IMR-90 (cell line): ENCODE results near the gene TSC2. TPM values are rescaled to one million over a fixed set of nuclear protein-coding genes. Genes with fewer than 3 reads are reported as not detected.

Source experiments
- ATAC-seq: fragments of 200-7000 bp; cut with Tn5 transposase; 2 replicates; pipeline ENCODE4 v1.9.1; 2020; ENCODE audit warnings: low read depth, mild to moderate bottlenecking, moderate library complexity
- BruUV-seq: library from RNA; stranded (reverse); fragments of 400-500 nt; replicated peaks from 2 replicates; lab custom pipeline; 2021; lab: Mats Ljungman, UMichigan
- CTCF ChIA-PET: fragments of 300-600 bp; formaldehyde crosslinking; extraction: SDS; loops from one replicate; lab custom pipeline; 2021; ENCODE audit warnings: antibody characterized with exemption; lab: Yijun Ruan, JAX
- POLR2A ChIA-PET: fragments of 300-600 bp; sonication (Branson Sonifier 250); formaldehyde crosslinking; loops from one replicate; lab custom pipeline; 2022; ENCODE audit warnings: antibody characterized with exemption; ENCODE audit not compliant: unreplicated experiment; lab: Charles Lee
- DNase-seq: peaks from one replicate; pipeline ENCODE4 v3.0.0; 2013
- H2AFZ ChIP-seq: replicated peaks from 2 replicates; pipeline ENCODE3; 2013; ENCODE audit warnings: low read length, mild to moderate bottlenecking; ENCODE audit not compliant: poor library complexity
- H2AK5ac ChIP-seq: 2 replicates; pipeline ENCODE4 v1.6.1; 2013; ENCODE audit warnings: low read depth, low read length, inconsistent platforms
- H2AK9ac ChIP-seq: replicated peaks from 2 replicates; pipeline ENCODE3; 2013; ENCODE audit warnings: mild to moderate bottlenecking, low read depth, low read length, moderate library complexity; ENCODE audit not compliant: poor library complexity
- H2BK120ac ChIP-seq: 2 replicates; pipeline ENCODE4 v1.6.1; 2013; ENCODE audit warnings: low read depth, low read length, inconsistent platforms
- H2BK15ac ChIP-seq: 3 replicates; pipeline ENCODE4 v1.6.1; 2013; ENCODE audit warnings: low read depth, low read length, inconsistent platforms
- H2BK20ac ChIP-seq: 2 replicates; pipeline ENCODE4 v1.6.1; 2013; ENCODE audit warnings: low read depth, mild to moderate bottlenecking, inconsistent platforms, low read length, moderate library complexity
- H2BK5ac ChIP-seq: 2 replicates; pipeline ENCODE4 v1.6.1; 2013; ENCODE audit warnings: mild to moderate bottlenecking, low read depth, low read length, inconsistent platforms; ENCODE audit not compliant: poor library complexity, severe bottlenecking
- H3K14ac ChIP-seq: replicated peaks from 2 replicates; pipeline ENCODE4 v1.6.1; 2013; ENCODE audit warnings: low read depth, low read length, inconsistent platforms
- H3K18ac ChIP-seq: 2 replicates; pipeline ENCODE4 v1.6.1; 2013; ENCODE audit warnings: low read depth, low read length, control low read depth
- H3K23ac ChIP-seq: 2 replicates; pipeline ENCODE4 v1.6.1; 2013; ENCODE audit warnings: low read depth, low read length, inconsistent platforms
- H3K27ac ChIP-seq: 2 replicates; pipeline ENCODE4 v1.5.1; 2013; ENCODE audit warnings: mild to moderate bottlenecking, control low read depth, low read length; ENCODE audit not compliant: insufficient read depth
- H3K27me3 ChIP-seq: 2 replicates; pipeline ENCODE4 v1.6.1; 2013; ENCODE audit warnings: low read length; ENCODE audit not compliant: control insufficient read depth, insufficient read depth
- H3K36me3 ChIP-seq: 2 replicates; pipeline ENCODE4 v1.6.1; 2013; ENCODE audit warnings: low read length, mixed read lengths; ENCODE audit not compliant: control insufficient read depth, insufficient read depth
- H3K4ac ChIP-seq: 2 replicates; pipeline ENCODE4 v1.6.1; 2013; ENCODE audit warnings: low read depth, low read length, inconsistent platforms
- H3K4me1 ChIP-seq: 2 replicates; pipeline ENCODE4 v1.6.1; 2013; ENCODE audit warnings: low read length, mixed read lengths; ENCODE audit not compliant: control insufficient read depth, insufficient read depth
- H3K4me2 ChIP-seq: 2 replicates; pipeline ENCODE4 v1.6.1; 2013; ENCODE audit warnings: low read depth, mild to moderate bottlenecking, control low read depth, low read length, moderate library complexity
- H3K4me3 ChIP-seq: 2 replicates; pipeline ENCODE4 v1.5.1; 2013; ENCODE audit warnings: low read depth, mild to moderate bottlenecking, control low read depth, low read length, moderate library complexity; ENCODE audit not compliant: insufficient read depth
- H3K56ac ChIP-seq: 2 replicates; pipeline ENCODE4 v1.6.1; 2013; ENCODE audit warnings: low read length, inconsistent platforms; ENCODE audit not compliant: insufficient read depth; ENCODE audit errors: extremely low read depth
- H3K79me1 ChIP-seq, 2 experiments: 2 replicates each; pipeline ENCODE4 v1.6.1; 2013; ENCODE audit warnings: low read length in 2 of 2, inconsistent platforms in 1 of 2, low read depth in 1 of 2
- H3K9ac ChIP-seq: 2 replicates; pipeline ENCODE4 v1.6.1; 2013; ENCODE audit warnings: low read depth, low read length, control low read depth
- H3K9me1 ChIP-seq: 2 replicates; pipeline ENCODE4 v1.6.1; 2013; ENCODE audit warnings: low read length, inconsistent platforms; ENCODE audit not compliant: insufficient read depth
- H3K9me3 ChIP-seq: 2 replicates; pipeline ENCODE4 v1.6.1; 2013; ENCODE audit warnings: low read length; ENCODE audit not compliant: control insufficient read depth, insufficient read depth
- H4K20me1 ChIP-seq: 2 replicates; pipeline ENCODE4 v1.6.1; 2013; ENCODE audit warnings: low read length, inconsistent platforms; ENCODE audit not compliant: insufficient read depth
- H4K5ac ChIP-seq: 2 replicates; pipeline ENCODE4 v1.6.1; 2013; ENCODE audit warnings: mild to moderate bottlenecking, low read depth, low read length, control low read depth
- H4K8ac ChIP-seq, 2 experiments: 2 replicates each; pipeline ENCODE4 v1.6.1; 2013; ENCODE audit warnings: low read depth in 2 of 2, low read length in 2 of 2, control low read depth in 1 of 2, inconsistent platforms in 1 of 2
- H4K91ac ChIP-seq: 2 replicates; pipeline ENCODE4 v1.6.1; 2013; ENCODE audit warnings: low read depth, low read length, inconsistent platforms; ENCODE audit not compliant: insufficient read depth
- CEBPB ChIP-seq: IDR thresholded peaks from 2 replicates; pipeline ENCODE4 v1.6.1; 2012; ENCODE audit warnings: low read depth, low read length, improper control_type of control experiment
- CHD1 ChIP-seq: IDR thresholded peaks from 2 replicates; pipeline ENCODE4 v1.6.1; 2012; ENCODE audit warnings: low read depth, low read length, improper control_type of control experiment
- ELK1 ChIP-seq: fragments of 150-350 bp; IDR thresholded peaks from 2 replicates; pipeline ENCODE4 v1.6.1; 2016; ENCODE audit warnings: low read depth, mild to moderate bottlenecking, low read length, moderate library complexity, borderline replicate concordance
- MXI1 ChIP-seq: IDR thresholded peaks from 2 replicates; pipeline ENCODE4 v1.6.1; 2012; ENCODE audit warnings: low read depth, mild to moderate bottlenecking, low read length, moderate library complexity, borderline replicate concordance
- USF2 ChIP-seq: fragments of 150-350 bp; IDR thresholded peaks from 2 replicates; pipeline ENCODE4 v1.6.1; 2017; ENCODE audit warnings: mild to moderate bottlenecking, antibody characterized with exemption, low read length, low read depth
- WGBS, 2 experiments: methylation state at CpG; one replicate each; pipeline versions ENCODE4 v1.1.5 to v1.1.7; 2013; ENCODE audit warnings: missing lambda C conversion rate in 2 of 2; ENCODE audit not compliant: insufficient read length in 1 of 2; ENCODE audit errors: extremely low coverage in 2 of 2; 5-methylcytosine and 5-hydroxymethylcytosine counted together
- dilution Hi-C: fragments of 300-500 bp; cut with HindIII; formaldehyde crosslinking; loops from one replicate; pipeline ENCODE4 v1.14.3; 2018; ENCODE audit warnings: low sequenced_read_pairs; ENCODE audit not compliant: unreplicated experiment
- in situ Hi-C: fragments of 300-500 bp; cut with MboI; formaldehyde crosslinking; loops from 3 replicates; pipeline ENCODE4 v1.14.3; 2019; ENCODE audit warnings: low sequenced_read_pairs, inconsistent platforms, mixed read lengths
- intact Hi-C: fragments of 100-400 bp; cut with micrococcal nuclease; formaldehyde crosslinking; loops from 2 replicates; pipeline ENCODE4 v1.10.0; 2022
- polyA plus RNA-seq, 3 experiments: library from polyadenylated mRNA; depleted of rRNA; stranded (reverse); fragments of >200 nt; gene quantifications; 2 replicates each; pipeline ENCODE4 v1.2.3, GENCODE V29; 2012; ENCODE audit warnings: low replicate concordance in 1 of 3
- total RNA-seq: library from RNA; depleted of rRNA; stranded (reverse); fragments of >200 nt; gene quantifications from 2 replicates; pipeline ENCODE4 v1.2.3, GENCODE V29; 2012

Gene TSC2
- total and polyA plus RNA-seq, 2 of the 4 experiments (the other 2 are of a cell fraction) = 31.4 to 88.6 TPM

GRCh38 chr16:2001035-2001434, 46.8 kb upstream of the TSC2 start:
- dilution Hi-C loops = no loop called here
- Histone ChIP-seq H2AK9ac (no peak overlapping the region), H3K79me1 (peaks cover 10 to 69% of the 10 kb centered on the region in 2 experiments), H2BK15ac (no peak overlapping the region), H2AFZ (no peak overlapping the region), H3K14ac (no peak overlapping the region), H3K9ac (no peak overlapping the region), H4K20me1 (peaks cover 59% of the 10 kb centered on the region), H4K91ac (no peak overlapping the region), H2BK5ac (no peak overlapping the region), H2AK5ac (no peak overlapping the region), H3K9me1 (peaks cover 13% of the 10 kb centered on the region; the same call in 1 of the 2 replicates), H2BK20ac (no peak overlapping the region), H2BK120ac (no peak overlapping the region), H3K4me2 (no peak overlapping the region), H3K9me3 (no peaks in the 10 kb centered on the region), H3K27me3 (no peaks in the 10 kb centered on the region), H4K8ac (no peak overlapping the region), H3K27ac (no peak overlapping the region), H4K5ac (no peak overlapping the region), H3K23ac (no peak overlapping the region), H3K4ac (no peak overlapping the region), H3K56ac (no peak overlapping the region), H3K36me3 (peaks cover 54% of the 10 kb centered on the region), H3K4me3 (no peak overlapping the region), H3K18ac (no peak overlapping the region), H3K4me1 (peaks cover 25% of the 10 kb centered on the region)
- BruUV-seq = no TSS peak
- in situ Hi-C loops = no loop called here
- intact Hi-C loops = loop anchor here (5.0 kb wide), 1 partner anchor 141 kb away; no protein-coding TSS in a partner anchor
- POLR2A ChIA-PET = no interaction called here
- TF ChIP-seq MXI1 (no peak), CHD1 (no peak), USF2 (no peak), CEBPB (no peak), ELK1 (no peak)
- no peak for ATAC-seq
- CTCF ChIA-PET = interaction anchor here (0.8 kb wide), 1 partner anchor 139 kb away, joined by 5 read pairs; no protein-coding TSS in a partner anchor
- 90% methylated on average over 2 of the region's 19 CpGs; no CpG with 5 or more reads in 1 of the 2 experiments for WGBS, 2 experiments
- DNase-seq = no peak
